ENCODE results near the gene PRKAR1B.

PRKAR1B gene

DNA sequence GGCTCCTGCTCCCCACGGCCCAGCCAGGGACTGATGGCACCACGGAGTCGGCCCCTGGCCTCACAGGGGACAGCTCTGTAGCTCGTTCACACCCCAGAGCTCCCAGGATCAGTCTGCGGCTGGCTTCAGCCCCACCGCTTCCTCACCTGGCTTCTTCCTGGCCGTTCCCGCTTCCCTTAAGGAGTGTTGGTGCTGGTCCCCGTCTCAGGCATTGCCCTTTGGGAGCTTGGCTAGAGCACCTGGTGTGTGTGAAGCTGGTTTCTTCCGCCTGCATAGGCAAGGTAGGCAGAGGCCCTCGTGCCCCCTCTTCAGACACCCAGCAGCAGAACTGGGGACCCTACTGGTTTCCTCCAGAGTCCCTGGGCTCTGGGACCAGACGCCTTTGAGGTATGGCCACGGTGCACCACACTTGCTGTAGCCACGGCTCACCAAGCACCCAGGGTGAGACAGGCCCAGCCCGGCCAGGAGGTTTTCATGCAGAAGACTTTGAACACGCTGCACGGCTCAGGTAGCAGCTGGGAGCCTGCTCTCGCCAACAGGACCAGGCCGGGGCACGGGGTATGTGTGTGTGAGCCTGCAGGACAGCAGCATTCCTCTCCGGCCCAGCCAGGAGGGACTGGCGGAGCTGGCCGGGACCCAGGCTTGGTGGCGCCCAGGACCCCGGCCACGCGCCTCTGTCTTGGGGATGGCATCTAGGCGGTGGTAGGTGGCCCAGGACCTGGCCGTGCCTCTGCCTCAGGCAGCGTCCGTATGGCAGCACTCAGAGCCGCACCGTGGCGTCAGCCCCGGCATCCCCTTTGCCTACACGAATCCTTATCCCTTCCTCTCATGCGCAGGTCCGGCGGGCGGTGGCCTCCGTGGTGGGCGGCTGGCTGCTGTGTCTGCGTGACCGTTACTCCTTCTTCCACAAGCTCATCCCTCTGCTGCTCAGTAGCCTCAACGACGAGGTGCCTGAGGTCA, 13.2 kb upstream of the PRKAR1B start:
- DNase-seq (ENCODE audit: low read depth, low spot score) = no peak

GRCh38 chr7:739455-739982, 12.4 kb upstream of the PRKAR1B start:
- DNase-seq (ENCODE audit: low read depth, low spot score) = no peak

DNA sequence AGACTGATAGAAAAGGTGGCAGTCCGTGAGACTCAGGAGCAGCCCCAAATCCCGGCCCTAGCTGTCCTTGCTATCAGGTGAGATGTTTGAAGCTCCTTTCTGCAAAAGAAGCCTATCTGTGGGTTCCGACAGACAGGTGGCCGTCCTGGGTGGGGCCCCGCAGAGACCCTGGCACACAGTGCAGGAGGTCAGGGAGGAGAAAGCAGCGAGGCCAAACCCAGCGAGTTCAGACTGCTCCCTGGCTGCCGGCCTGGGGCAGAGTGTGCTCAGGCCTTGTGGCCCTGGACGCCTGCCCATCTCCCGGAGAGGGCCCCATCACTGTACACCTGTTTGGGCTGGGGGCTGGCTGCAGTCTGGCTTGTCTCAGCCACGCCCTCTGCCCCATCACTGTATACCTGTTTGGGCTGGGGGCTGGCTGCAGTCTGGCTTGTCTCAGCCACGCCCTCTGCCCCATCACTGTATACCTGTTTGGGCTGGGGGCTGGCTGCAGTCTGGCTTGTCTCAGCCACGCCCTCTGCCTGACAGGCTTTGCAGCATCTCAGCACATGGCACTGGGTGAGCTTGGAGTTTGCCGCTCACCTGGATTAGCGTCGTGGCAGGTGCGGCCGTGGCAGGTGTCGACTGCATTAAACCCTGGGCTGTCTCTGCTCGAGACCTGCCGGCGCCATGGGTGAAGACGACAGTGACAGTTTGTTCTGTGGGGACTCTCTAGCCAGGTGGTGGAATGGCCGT, 11.8 kb upstream of the PRKAR1B start:
- no peak for DNase-seq (ENCODE audit: low read depth, low spot score)

GRCh38 chr7:738241-738640, 11.2 kb upstream of the PRKAR1B start:
- DNase-seq (ENCODE audit: low read depth, low spot score) = no peak

DNA sequence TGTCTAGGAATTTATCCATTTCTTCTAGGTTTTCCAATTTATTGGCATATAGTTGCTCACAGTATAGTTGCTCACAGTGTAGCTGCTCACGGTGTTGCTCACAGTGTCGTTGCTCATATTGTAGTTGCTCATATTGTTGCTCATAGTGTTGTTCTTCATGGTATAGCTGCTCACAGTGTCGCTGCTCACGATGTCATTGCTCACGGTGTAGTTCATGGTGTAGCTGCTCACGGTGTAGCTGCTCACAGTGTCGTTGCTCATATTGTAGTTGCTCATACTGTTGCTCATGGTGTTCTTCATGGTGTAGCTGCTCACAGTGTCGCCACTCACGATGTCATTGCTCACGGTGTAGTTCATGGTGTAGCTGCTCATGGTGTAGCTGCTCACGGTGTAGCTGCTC, 7.7 kb upstream of the PRKAR1B start:
- no peak for DNase-seq (ENCODE audit: low read depth, low spot score)

DNA sequence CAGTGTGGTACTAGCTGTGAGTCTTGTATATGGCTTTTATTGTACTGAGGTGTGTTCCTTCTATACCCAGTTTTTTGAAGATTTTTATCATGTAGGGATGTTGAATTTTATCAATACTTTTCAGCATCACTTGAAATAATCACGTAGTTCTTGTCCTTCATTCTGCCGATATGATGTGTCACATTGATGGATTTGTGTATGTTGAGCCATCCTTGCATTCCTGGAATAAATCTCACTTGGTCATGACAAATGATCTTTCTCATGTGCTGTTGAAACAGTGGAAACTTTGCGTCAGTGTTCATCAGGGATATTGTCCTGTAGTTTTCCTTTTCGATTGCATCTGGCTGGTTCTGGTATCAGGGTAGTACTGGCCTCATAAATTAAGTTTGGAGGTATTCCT, 7.1 kb upstream of the PRKAR1B start:
- no peak for DNase-seq (ENCODE audit: low read depth, low spot score)

DNA sequence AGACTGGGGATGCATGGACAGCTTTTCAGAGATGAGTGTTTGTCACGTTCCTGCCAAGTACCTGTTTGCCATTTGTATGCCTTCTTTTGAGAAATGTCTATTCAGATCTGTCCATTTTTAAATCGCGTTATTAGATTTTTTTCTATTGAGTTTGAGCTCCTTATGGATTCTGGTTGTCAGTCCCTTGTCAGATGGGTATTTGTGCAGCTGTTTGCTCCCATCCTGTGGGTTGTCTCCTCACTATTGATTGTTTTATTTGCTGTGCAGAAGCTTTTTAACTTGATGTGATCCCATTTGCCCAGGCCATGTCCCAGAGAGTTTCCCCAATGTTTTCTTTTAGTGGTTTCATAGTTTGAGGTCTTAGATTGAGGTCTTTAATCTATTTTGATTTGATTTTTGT, 5.5 kb upstream of the PRKAR1B start:
- no peak for DNase-seq (ENCODE audit: low read depth, low spot score)

DNA sequence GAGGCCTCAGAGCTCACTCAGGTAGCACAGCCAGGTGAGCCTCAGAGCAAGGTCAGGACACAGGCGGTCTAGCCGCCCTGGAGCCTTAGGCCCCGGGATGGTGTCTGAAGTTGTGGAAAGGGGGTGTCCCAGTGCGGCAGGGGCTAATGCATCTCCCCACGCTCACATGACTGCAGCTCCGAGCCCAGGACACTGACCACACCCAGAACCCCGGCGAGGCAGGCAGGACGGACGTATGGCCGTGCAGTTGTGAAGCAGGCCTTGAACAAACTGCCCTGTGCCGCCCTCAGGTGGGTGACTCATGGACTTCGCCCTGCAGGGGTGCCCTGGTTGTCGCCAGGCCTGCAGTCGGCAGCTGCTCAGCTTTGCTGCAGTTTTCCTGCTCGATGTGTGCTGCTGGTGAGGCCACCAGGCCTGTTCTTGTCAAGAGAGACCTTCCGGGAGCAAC, 5.0 kb upstream of the PRKAR1B start:
- no peak for DNase-seq (ENCODE audit: low read depth, low spot score)

- DNase-seq (ENCODE audit: low read depth, low spot score) = no peak
Observed at GRCh38 chr7:731440-732085, 4.5 kb upstream of the PRKAR1B start.

DNA sequence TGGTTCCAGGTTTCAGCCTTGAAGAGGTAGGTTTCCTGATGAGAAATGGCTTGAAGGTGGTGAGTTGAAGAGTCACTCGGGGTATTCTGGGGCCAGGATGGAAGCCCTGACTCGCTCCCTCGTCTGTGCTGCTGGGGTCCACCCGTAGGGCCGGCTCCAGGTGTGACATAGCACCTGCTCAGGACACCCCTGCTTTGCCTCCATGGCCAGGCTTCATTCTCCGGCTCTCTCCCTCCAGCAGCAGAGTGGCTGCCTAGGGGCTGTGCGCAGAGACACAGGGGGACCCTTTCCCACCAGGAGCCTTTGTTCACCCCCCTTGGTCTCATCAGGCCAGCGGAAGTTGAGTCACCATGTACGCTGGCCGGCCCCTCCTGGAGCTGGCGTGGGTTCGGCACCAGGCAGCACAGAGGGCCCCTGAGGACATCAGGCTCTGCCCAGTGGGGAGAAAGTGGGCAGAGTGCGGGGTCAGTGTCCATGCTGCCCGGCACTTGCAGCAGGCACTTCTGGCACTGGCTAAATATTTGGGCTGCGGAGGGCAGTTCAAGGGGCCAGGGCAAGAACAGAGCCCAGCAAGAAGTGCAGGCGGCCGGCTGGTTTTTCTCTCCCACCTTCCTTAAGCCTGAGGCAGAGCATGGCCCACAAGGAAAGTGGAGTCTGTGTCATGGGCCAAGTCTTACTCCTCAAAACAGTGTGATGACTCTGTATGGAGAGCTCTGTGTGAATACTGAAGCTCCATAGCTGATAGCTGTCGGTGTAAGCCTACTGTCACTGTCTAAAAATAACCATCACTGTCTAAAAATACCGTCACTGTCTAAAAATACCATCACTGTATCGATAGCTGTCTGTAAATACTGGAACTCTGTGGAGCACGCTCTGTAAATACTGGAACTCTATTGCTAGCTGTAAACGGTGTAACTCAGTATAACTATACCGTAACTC, 3.7 kb upstream of the PRKAR1B start:
- no peak for DNase-seq (ENCODE audit: low read depth, low spot score)

DNA sequence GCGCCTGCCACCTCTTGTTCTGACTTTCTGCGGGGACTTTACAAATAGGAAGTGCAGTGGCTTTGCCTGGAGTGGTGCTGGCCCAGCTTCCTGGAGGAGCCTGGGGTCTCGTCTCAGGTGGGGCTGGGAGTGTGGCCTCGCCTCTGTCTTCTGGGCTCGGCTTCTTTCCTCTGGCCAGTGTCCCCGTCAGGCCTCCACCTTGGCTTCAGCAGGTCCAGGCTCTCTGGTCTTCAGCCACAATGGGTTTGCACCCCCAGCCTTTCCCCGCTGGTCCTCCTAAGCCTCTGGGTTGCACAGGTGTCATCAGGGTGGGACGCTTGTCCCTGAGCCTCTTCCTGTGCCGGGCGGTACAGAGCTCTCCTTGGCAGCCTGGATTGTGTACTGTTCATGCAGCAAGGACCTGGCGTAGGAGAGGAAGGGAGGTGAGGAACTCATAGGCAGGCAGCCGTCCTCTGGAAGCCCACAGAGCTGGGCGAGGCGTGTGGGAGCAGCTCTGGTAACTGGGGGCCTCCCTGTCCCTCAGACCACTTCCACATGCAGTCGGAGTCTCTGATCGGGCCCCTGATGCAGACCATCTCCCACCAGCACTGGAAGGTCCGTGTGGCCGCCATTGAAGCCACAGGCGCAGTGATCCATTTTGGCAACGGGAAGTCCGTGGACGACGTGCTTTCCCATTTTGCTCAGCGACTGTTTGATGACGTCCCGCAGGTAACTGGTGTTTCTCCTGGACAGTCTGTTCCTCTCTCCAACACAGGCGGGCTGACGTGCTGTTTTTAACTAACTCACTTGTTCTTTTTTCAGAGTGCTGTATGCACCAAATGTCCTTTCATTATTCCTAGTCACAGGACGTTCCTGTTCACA, 2.3 kb upstream of the PRKAR1B start:
- no peak for DNase-seq (ENCODE audit: low read depth, low spot score)

GRCh38 chr7:728602-729001, 1.5 kb upstream of the PRKAR1B start:
- DNase-seq (ENCODE audit: low read depth, low spot score) = no peak

DNA sequence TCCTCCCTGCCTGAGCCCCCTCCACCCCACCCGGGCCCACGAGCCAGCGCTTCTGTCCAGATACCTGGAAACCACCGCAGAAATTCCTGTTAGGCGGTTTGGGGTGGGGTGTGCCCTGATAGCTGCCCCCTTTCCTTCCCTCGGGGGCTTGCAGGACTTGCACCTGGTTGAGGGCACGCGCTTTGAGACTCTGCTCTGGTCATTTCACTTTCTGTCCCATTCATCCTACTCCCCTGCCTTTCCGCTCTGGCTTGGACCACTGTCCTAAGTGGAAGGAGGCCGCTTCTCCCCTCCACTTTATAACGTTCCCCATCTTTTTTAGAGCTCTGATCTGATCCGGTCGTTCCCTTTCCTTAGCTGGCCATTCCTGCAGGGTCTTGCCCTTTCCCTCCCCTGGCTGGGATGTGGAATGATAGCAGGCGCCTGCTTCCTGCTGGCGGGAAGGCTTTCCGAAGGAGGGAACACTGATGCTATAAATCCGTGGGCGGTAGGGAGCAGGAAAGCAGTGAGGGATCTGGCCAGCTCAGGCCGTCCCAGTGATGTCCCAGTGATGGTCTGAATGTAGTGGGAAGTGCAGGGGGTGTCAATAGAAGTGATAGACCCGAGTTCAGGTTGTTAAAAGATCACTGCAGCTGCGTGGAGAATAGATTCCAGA, 852 bp upstream of the PRKAR1B start:
- DNase-seq (ENCODE audit: low read depth, low spot score) = no peak

DNA sequence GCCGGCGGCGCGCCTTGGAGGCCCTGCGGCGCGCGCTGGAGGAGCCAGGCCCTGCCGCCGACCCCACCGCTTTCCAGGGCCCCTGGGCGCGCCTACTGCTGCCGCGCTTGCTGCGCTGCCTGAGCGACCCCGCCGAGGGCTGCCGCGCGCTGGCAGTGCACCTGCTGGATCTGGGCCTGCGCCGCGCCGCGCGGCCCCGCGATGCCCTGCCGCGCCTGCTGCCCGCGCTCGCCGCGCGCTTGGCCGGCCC, 302 bp downstream of the PRKAR1B start:
- no peak for DNase-seq (ENCODE audit: low read depth, low spot score)

- peak; percentile 78 for DNase-seq (ENCODE audit: low read depth, low spot score)
Observed at GRCh38 chr7:726084-726853, 812 bp downstream of the PRKAR1B start, which contains the start of gene DNAAF5. Gene DNAAF5, plus strand, starts transcription at chr7:726699. Its CDS starts 22 bp downstream, at chr7:726721.

DNA sequence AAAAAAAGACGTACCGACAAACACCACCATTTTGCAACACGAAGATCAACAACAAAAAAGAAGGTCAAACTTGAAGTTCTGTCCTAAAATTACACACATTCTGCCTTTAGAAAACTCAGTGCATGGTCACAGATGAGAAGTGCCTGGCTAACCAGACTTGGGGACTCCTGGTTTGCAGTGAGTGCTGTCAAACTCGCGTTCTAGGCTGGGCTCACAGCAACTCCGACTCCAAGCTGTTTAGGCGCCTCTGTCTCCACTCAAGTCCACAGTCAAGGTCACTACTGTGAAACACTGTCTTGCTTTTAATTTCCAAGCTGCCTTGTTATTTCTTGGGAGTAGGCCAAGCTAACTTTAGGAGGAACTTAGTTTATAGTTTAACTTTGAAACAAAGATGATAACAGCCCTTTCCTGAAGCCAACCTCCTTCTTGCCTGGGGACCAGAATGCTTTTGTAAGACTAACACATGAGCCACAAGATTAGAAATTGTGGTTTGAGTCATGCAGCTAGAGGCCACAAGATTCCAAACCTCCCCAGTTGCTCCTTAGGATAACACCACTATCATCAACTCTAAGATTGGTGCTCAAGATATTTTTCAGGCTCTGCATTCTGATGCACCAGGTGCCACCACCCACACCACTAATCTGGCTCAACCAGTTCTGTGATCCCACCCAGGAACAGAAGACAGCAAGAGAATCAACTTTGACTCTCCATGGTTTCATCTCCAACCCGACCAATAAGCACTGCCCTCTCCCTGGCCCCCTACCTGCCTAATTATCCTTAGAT, 1.7 kb downstream of the PRKAR1B start:
- no peak for DNase-seq (ENCODE audit: low read depth, low spot score)

- DNase-seq (ENCODE audit: low read depth, low spot score) = no peak
Observed at GRCh38 chr7:724298-724697, 2.8 kb downstream of the PRKAR1B start.

- no peak for DNase-seq (ENCODE audit: low read depth, low spot score)
Observed at GRCh38 chr7:723541-723940, 3.5 kb downstream of the PRKAR1B start.

Data from activated naive CD8-positive, alpha-beta T cell treated with anti-CD3 and anti-CD28 coated beads, Interleukin-2, amount 50 U/mL, for 16 hours (primary cell).